ENCODE data around the gene ZP4. TPM values are rescaled to one million over a fixed set of nuclear protein-coding genes. Genes with fewer than 3 reads are reported as not detected.

ZP4 gene
- total and polyA plus RNA-seq, 2 of the 4 experiments (the other 2 are of a cell fraction) = not detected

GRCh38 chr1:237861944-237862343 lies 28.8 kb downstream of the ZP4 start:
- Histone ChIP-seq H3K27me3 (ENCODE audit: control insufficient read depth, insufficient read depth, low read length) (no peaks in the 10 kb centered on the region), H3K23ac (ENCODE audit: low read depth, low read length) (no peak overlapping the region), H3K9me3 (ENCODE audit: control insufficient read depth, insufficient read depth, low read length) (no peaks in the 10 kb centered on the region), H3K4me1 (ENCODE audit: control insufficient read depth, insufficient read depth, low read length) (no peaks in the 10 kb centered on the region), H3K9ac (ENCODE audit: low read depth, low read length) (no peak overlapping the region), H2BK120ac (ENCODE audit: low read depth, low read length) (no peak overlapping the region), H3K14ac (replicated peaks; ENCODE audit: low read depth, low read length) (no peak overlapping the region), H3K4me2 (ENCODE audit: low read depth, low read length) (no peak overlapping the region), H2BK15ac (ENCODE audit: low read depth, low read length) (no peak overlapping the region), H4K5ac (ENCODE audit: low read depth, low read length) (no peak overlapping the region), H3K36me3 (ENCODE audit: control insufficient read depth, insufficient read depth, low read length) (no peaks in the 10 kb centered on the region), H4K8ac (ENCODE audit: low read depth in 2 of 2, low read length in 2 of 2) (no peak overlapping the region), H3K79me1 (ENCODE audit: low read depth in 1 of 2, low read length in 2 of 2) (no peaks in the 10 kb centered on the region), H2BK5ac (ENCODE audit: low read depth, low read length, poor library complexity, severe bottlenecking) (no peak overlapping the region), H4K20me1 (ENCODE audit: insufficient read depth, low read length) (no peaks in the 10 kb centered on the region), H2AK9ac (replicated peaks; ENCODE audit: low read depth, low read length, poor library complexity) (no peak overlapping the region), H4K91ac (ENCODE audit: insufficient read depth, low read depth, low read length) (no peak overlapping the region), H2BK20ac (ENCODE audit: low read depth, low read length) (no peak overlapping the region), H3K56ac (ENCODE audit: extremely low read depth, insufficient read depth, low read length) (no peak overlapping the region), H2AFZ (replicated peaks; ENCODE audit: low read length, poor library complexity) (no peak overlapping the region), H3K4me3 (ENCODE audit: insufficient read depth, low read depth, low read length) (no peak overlapping the region), H3K18ac (ENCODE audit: low read depth, low read length) (no peak overlapping the region), H3K27ac (ENCODE audit: insufficient read depth, low read length) (no peak overlapping the region), H2AK5ac (ENCODE audit: low read depth, low read length) (no peak overlapping the region), H3K9me1 (ENCODE audit: insufficient read depth, low read length) (no peaks in the 10 kb centered on the region), H3K4ac (ENCODE audit: low read depth, low read length) (no peak overlapping the region)
- TF ChIP-seq CHD1 (IDR thresholded peaks at IDR 0.05; ENCODE audit: low read depth, low read length) (no peak), SMC3 (IDR thresholded peaks at IDR 0.05; ENCODE audit: low read depth, low read length) (no peak), MAZ (IDR thresholded peaks at IDR 0.05; ENCODE audit: borderline replicate concordance, low read depth, low read length) (no peak), ELK1 (IDR thresholded peaks at IDR 0.05; ENCODE audit: borderline replicate concordance, low read depth, low read length) (no peak), FOS (IDR thresholded peaks at IDR 0.05; ENCODE audit: low read depth, low read length) (no peak), MAFK (IDR thresholded peaks at IDR 0.05; ENCODE audit: low read depth, low read length) (no peak), CEBPB (IDR thresholded peaks at IDR 0.05; ENCODE audit: low read depth, low read length) (no peak), CTCF (conservative IDR thresholded peaks at IDR 0.05; ENCODE audit: low read depth, low read length) (no peak), NFE2L2 (IDR thresholded peaks at IDR 0.05; ENCODE audit: low read depth, low read length) (no peak), MXI1 (IDR thresholded peaks at IDR 0.05; ENCODE audit: borderline replicate concordance, low read depth, low read length) (no peak), RAD21 (IDR thresholded peaks at IDR 0.05; ENCODE audit: low read length) (no peak), RCOR1 (IDR thresholded peaks at IDR 0.05; ENCODE audit: insufficient replicate concordance, low read length) (no peak), BHLHE40 (IDR thresholded peaks at IDR 0.05; ENCODE audit: low read depth, low read length) (no peak), POLR2A (IDR thresholded peaks at IDR 0.05; ENCODE audit: low read depth, low read length) (no peak)
- ChIA-PET POLR2A (ENCODE audit: unreplicated experiment) (no interaction called here), CTCF (interaction anchor here (1.1 kb wide), 1 partner anchor 1094 kb away, joined by 3 read pairs; no protein-coding TSS in a partner anchor)
- no TSS peak for BruUV-seq (replicated peaks)
- intact Hi-C loops (cut with micrococcal nuclease) = loop anchor here (10.0 kb wide), 2 partner anchors 393 to 573 kb away; no protein-coding TSS in a partner anchor
- ATAC-seq (ENCODE audit: low read depth) = no peak
- DNase-seq = no peak
- 71% methylated on average over 1 of the region's 8 CpGs; no CpG with 5 or more reads in 1 of the 2 experiments for WGBS, 2 experiments (ENCODE audit: extremely low coverage in 2 of 2, insufficient read length in 1 of 2)
- in situ Hi-C loops (cut with MboI; ENCODE audit: low sequenced_read_pairs) = no loop called here
- dilution Hi-C loops (cut with HindIII; ENCODE audit: low sequenced_read_pairs, unreplicated experiment) = no loop called here

All from IMR-90 (cell line).